ENCODE data around the gene ANKIB1.

GRCh38 chr7:92303761-92304160 is 58.0 kb downstream of the ANKIB1 start:
- no peak for TF ChIP-seq CTCF (IDR thresholded peaks at IDR 0.05; ENCODE audit: insufficient read depth, low read length)
- no peak for TF ChIP-seq POLR2AphosphoS5 (IDR thresholded peaks at IDR 0.05; ENCODE audit: low read depth)

All from HL-60 (cell line).